Stimulated activated CD4-positive, alpha-beta T cell treated with anti-CD3 and anti-CD28 coated beads, Interleukin-12 subunit alpha, Interleukin-12 subunit beta, amount 100 ng/mL, for 4 hours (primary cell): ENCODE data around the gene SPANXB1.
"Not testable (repeated sequence)": the region's sequence is repeated elsewhere in the genome, so short reads cannot be mapped to it uniquely, and the experiment has no call there.

Source experiments
- DNase-seq: peaks from one replicate; pipeline ENCODE4 v3.0.0-alpha.2; 2020

SPANXB1 gene

DNA sequence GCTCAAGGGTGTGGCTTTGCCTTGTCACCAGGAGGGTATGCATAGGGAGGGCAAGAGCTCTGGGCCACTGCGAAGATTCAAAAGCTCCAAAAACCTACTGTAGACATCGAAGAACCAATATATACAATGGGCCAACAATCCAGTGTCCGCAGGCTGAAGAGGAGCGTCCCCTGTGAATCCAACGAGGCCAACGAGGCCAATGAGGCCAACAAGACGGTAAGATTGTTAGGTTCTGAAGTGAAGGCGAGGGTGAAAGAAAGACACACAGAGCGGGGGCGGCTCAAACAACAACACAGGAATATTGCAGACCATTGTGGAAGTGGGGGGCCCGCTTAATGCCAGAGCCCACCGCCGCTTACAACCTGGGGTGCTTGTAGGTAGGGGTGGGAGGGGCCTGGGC, at the start of gene SPANXB1:
Gene SPANXB1 (plus strand): TSS at position 27 of the 400 bp plus-strand sequence. CDS start 100 bp downstream, at position 127.
- not testable (repeated sequence) for DNase-seq

DNA sequence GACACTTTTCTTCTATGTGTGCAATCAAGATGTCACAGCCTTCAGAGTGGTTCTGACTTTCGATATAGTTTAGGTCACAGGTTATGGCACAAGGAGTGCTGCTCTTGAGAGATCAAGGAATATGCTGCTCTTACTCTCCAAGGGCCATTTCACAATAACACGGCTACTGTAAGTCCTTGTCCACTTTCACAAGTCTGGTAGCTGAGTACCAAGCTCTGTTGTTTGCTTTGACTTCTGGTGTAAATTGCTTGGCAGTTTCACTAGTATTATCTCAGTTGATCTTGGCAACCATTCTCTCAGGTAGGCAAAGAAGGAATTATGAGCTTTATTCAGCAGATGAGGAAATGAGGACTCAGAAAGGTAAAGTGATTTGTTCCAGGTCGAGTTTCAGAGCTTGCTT, 35.4 kb upstream of the SPANXB1 start:
- DNase-seq, result no peak

DNA sequence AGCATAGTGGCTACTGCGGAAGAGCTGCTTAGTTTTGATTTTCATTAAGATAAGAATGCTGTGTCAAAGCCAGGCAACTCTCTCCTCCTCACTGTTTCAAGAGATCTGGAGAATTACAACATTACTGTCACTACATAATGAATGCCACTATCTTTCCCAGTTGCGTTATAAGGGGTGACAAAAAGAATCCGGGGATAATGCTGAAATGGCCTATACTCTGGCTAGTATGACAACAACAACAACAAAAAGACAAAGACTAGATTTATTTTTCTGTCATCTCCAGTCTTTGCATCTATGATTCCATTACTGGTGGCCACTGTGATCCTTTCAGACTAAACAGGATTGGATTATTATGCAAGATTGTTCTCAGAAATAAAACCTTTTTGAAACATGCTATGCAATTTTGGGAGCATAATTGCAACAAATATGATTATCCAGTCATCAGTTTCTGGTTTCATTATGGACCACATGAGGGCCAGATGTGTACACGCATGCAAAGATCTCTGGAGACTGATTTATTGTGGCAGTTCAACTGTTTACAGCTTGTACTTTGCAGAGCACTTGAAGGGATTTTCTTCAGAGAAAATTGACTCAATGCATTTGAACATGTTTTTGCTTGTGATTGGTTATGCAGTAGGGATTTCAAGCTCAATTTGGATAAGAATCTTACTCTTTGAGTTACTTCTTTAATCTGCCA, 31.1 kb upstream of the SPANXB1 start:
- DNase-seq, result no peak

DNA sequence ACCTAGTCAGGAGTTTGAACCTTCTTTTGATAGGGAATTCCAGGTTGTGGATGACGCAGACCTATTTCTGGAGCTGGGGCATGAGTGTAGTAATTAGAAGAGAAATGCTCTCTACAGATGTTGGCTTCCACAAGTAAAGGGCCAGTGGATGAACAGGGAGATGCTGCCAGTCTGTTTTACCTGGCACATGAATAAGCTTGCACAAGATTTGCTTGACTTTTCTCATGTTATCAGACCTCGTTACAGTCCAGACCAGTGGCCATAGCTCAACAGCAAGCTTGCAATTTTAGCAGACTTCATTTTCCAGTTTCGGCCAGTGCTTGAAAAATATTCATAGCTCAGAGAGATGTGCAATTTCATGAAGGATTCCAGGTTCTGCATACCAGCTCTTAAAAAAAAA, 26.9 kb upstream of the SPANXB1 start:
- DNase-seq, result no peak

- DNase-seq, result no peak
Observed at GRCh38 chrX:140980271-140980670, 22.1 kb upstream of the SPANXB1 start.

DNA sequence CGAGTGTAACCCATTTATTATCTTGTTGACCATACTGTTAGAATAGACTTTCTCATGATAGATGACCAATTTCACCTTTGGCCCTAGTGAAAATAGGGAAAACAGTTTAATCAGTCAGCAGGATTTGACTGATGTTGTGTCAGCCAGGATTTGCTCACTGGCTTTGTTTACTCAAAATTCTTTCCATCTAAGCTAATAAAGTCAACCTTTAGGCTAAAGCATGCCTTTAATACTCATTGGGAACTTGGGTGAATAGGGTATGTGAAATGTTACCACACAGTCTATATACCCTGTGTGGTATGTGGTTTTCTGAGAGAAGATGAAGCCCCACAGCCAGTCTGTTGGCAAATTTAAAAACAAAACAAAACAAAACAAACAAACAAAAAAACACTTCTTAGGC, 18.7 kb upstream of the SPANXB1 start:
- no peak for DNase-seq

- DNase-seq, result not testable (repeated sequence)
Observed at GRCh38 chrX:141005243-141005642, 2.8 kb downstream of the SPANXB1 start.

- not testable (repeated sequence) for DNase-seq
Observed at GRCh38 chrX:141044246-141044645, 41.9 kb downstream of the SPANXB1 start.

- DNase-seq, result not testable (repeated sequence)
Observed at GRCh38 chrX:141049878-141050277, 47.5 kb downstream of the SPANXB1 start.

DNA sequence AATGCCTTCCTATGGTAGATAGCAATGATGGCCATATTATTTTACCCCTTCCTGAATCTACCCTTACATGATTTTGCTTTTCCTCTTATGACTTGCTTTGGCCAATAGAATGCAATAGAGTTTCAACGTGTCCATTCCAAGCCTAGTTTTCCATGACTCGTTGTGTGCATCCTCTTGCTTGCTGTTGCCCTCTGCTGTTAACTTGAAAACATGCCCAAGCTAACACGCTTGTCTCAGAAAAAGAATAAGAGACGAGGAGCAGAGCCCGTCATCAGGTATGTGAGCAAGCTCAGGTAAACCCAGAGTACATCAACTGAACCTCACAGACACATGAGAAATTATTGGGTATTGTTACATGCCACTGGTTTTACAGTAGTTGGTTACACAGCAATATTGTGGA, 49.7 kb downstream of the SPANXB1 start:
- DNase-seq, result not testable (repeated sequence)
